GM19395 (cell line): ENCODE measurements around the gene NDUFS8.

ENCODE experiments used
- ATAC-seq: cut with Tn5 transposase; IDR thresholded peaks from one replicate; pipeline ENCODE4 v1.9.1; 2021; ENCODE audit warnings: mild to moderate bottlenecking, moderate library complexity; ENCODE audit not compliant: unreplicated experiment

Gene NDUFS8

GRCh38 chr11:68048681-68049508 lies 18.4 kb downstream of the NDUFS8 start:
- no peak for ATAC-seq

- ATAC-seq: no peak
Measured at GRCh38 chr11:68049509-68050370, 19.3 kb downstream of the NDUFS8 start.

GRCh38 chr11:68050371-68050841 lies 19.9 kb downstream of the NDUFS8 start:
- ATAC-seq: no peak

GRCh38 chr11:68051191-68052136 lies 21.0 kb downstream of the NDUFS8 start:
- no peak for ATAC-seq

GRCh38 chr11:68052137-68052873 lies 21.8 kb downstream of the NDUFS8 start:
- ATAC-seq: no peak

GRCh38 chr11:68053117-68053516 lies 22.6 kb downstream of the NDUFS8 start:
- no peak for ATAC-seq

- ATAC-seq: no peak
Measured at GRCh38 chr11:68053981-68054812, 23.7 kb downstream of the NDUFS8 start.

GRCh38 chr11:68056317-68057285 lies 26.1 kb downstream of the NDUFS8 start:
- ATAC-seq: no peak

GRCh38 chr11:68057807-68058206 lies 27.3 kb downstream of the NDUFS8 start:
- no peak for ATAC-seq

GRCh38 chr11:68061508-68061907 lies 31.0 kb downstream of the NDUFS8 start:
- ATAC-seq: no peak

GRCh38 chr11:68064926-68065325 lies 34.4 kb downstream of the NDUFS8 start:
- no peak for ATAC-seq

- no peak for ATAC-seq
Measured at GRCh38 chr11:68065841-68066240, 35.4 kb downstream of the NDUFS8 start.

- no peak for ATAC-seq
Measured at GRCh38 chr11:68066742-68067141, 36.3 kb downstream of the NDUFS8 start.

- ATAC-seq: no peak
Measured at GRCh38 chr11:68067991-68068390, 37.5 kb downstream of the NDUFS8 start.

GRCh38 chr11:68071281-68072048 lies 41.0 kb downstream of the NDUFS8 start:
- ATAC-seq: no peak

GRCh38 chr11:68074584-68075352 lies 44.3 kb downstream of the NDUFS8 start:
- no peak for ATAC-seq
